Spleen (tissue), 11 donors: ENCODE measurements around the gene CYP1A1. TPM values are rescaled to one million over a fixed set of nuclear protein-coding genes. Genes with fewer than 3 reads are reported as not detected.

ENCODE experiments used
- DNase-seq: peaks from one replicate; pipeline ENCODE4 v3.0.0-alpha.2; 2020
- H3K27ac ChIP-seq, 8 donors: fragments of 200-600 bp; sonication (generic) in 7 of 8; 1 replicate in 4 of 8; 2 replicates in 4 of 8; pipeline versions ENCODE4 v1.5.0 to v1.8.0; 2016 to 2021; ENCODE audit warnings: inconsistent platforms in 4 of 8, mild to moderate bottlenecking in 4 of 8, moderate library complexity in 1 of 8
- H3K27me3 ChIP-seq, 7 donors: fragments of 200-600 bp; sonication (generic) in 6 of 7; replicated peaks in 1 of 7; 1 replicate in 4 of 7; 2 replicates in 3 of 7; pipeline versions ENCODE4 v1.5.0 to v1.8.0; 2016 to 2021; ENCODE audit warnings: inconsistent platforms in 3 of 7, mild to moderate bottlenecking in 1 of 7
- H3K36me3 ChIP-seq, 6 donors: fragments of 200-600 bp; sonication (generic) in 5 of 6; 1 replicate in 4 of 6; 2 replicates in 2 of 6; pipeline versions ENCODE4 v1.5.0 to v1.8.0; 2016 to 2021; ENCODE audit warnings: inconsistent platforms in 2 of 6
- H3K4me1 ChIP-seq, 6 donors: fragments of 200-600 bp; sonication (generic) in 5 of 6; 1 replicate in 3 of 6; 2 replicates in 3 of 6; pipeline versions ENCODE4 v1.5.0 to v1.8.0; 2016 to 2021; ENCODE audit warnings: inconsistent platforms in 3 of 6
- H3K4me3 ChIP-seq, 8 donors: fragments of 200-600 bp; sonication (generic) in 7 of 8; 1 replicate in 4 of 8; 2 replicates in 4 of 8; pipeline versions ENCODE4 v1.5.0 to v1.8.0; 2016 to 2021; ENCODE audit warnings: inconsistent platforms in 4 of 8, mild to moderate bottlenecking in 4 of 8, moderate library complexity in 2 of 8
- H3K9me3 ChIP-seq, 8 donors: fragments of 200-600 bp; sonication (generic) in 7 of 8; 1 replicate in 4 of 8; 2 replicates in 4 of 8; pipeline versions ENCODE4 v1.5.0 to v1.8.0; 2016 to 2021; ENCODE audit warnings: inconsistent platforms in 4 of 8
- CTCF ChIP-seq, 11 experiments: fragments of 200-600 bp in 7 of 11; fragments of 450-650 bp in 4 of 11; sonication (generic) in 4 of 11; IDR thresholded peaks in 8 of 11; conservative IDR thresholded peaks in 3 of 11; 1 replicate in 7 of 11; 2 replicates in 4 of 11; pipeline versions ENCODE4 v1.4.0 to v1.8.0; 2016 to 2021; ENCODE audit warnings: antibody characterized with exemption in 11 of 11, inconsistent platforms in 4 of 11, mild to moderate bottlenecking in 1 of 11
- POLR2A ChIP-seq, 3 donors: fragments of 450-650 bp; IDR thresholded peaks; one replicate each; pipeline ENCODE4 v1.5.1; 2017; ENCODE audit warnings: antibody characterized with exemption in 3 of 3, mild to moderate bottlenecking in 1 of 3
- POLR2AphosphoS5 ChIP-seq, 3 donors: sonication (generic); formaldehyde crosslinking; IDR thresholded peaks; one replicate each; pipeline ENCODE4 v1.5.1; 2017; ENCODE audit warnings: antibody characterized with exemption in 3 of 3
- WGBS, 5 donors: extraction: QIAGEN DNeasy Blood & Tissue Kit in 3 of 5; methylation state at CpG; one replicate each; pipeline versions ENCODE4 v1.1.5 to v1.1.7; 2013 to 2018; 5-methylcytosine and 5-hydroxymethylcytosine counted together
- intact Hi-C: fragments of 100-400 bp; cut with DNase I; formaldehyde crosslinking; loops from one replicate; pipeline ENCODE4 v1.15.0; 2023; ENCODE audit warnings: low total_unique reads
- polyA plus RNA-seq, 3 donors: library from polyadenylated mRNA; stranded (reverse); fragments of 200-250 nt; gene quantifications; one replicate each; pipeline ENCODE4 v1.2.1, GENCODE V29; 2013
- total RNA-seq, 7 donors: library from RNA; depleted of rRNA in 3 of 7; stranded (reverse); fragments of >200 nt in 3 of 7; fragmentation: NEBNext Ultra II Directional in 4 of 7; extraction: Animal tissue kit (Norgen Biotek cat#: 25700) in 4 of 7; gene quantifications; one replicate each; pipeline versions ENCODE4 v1.1.0 to v1.2.1, GENCODE V29; 2016 to 2021
- donor health status: healthy with polysubstance abuse.
- donor health status: DM: no; HTN: no; CAD: no; lungs with moderate emphysema.
- donor health status: DM: no; HTN: no; CAD: no.
- donor health status: Bipolar disorder and iron deficiency.
- donor health status: healthy.
- donor health status: DM: no; HTN: no; CAD: no.
- donor health status: DM: yes; HTN: yes; CAD: no.

CYP1A1 gene
- total and polyA plus RNA-seq, 10 donors, result 0.03 to 1.1 (median 0.05) TPM; not detected in 6

GRCh38 chr15:74769463-74770025 lies 44.2 kb upstream of the CYP1A1 start:
- H3K4me3 ChIP-seq, result no peak overlapping the region
- H3K27me3 ChIP-seq, result peaks cover 0 to 12% (median 0%) of the 10 kb centered on the region in 7 donors
- 63 to 84% (median 67%) methylated on average over 7 of the region's 7 CpGs for WGBS, 5 donors
- H3K27ac ChIP-seq, result no peak overlapping the region
- no peaks in the 10 kb centered on the region for H3K9me3 ChIP-seq
- intact Hi-C loops, result loop anchor here (2.0 to 10.0 kb wide), 5 partner anchors 33 to 435 kb away; partner anchors contain the start of gene C15orf39
- H3K36me3 ChIP-seq, result no peaks in the 10 kb centered on the region
- DNase-seq, result no peak
- H3K4me1 ChIP-seq, result peaks cover 21 to 52% (median 42%) of the 10 kb centered on the region in 6 donors
- no peak for TF ChIP-seq POLR2A (IDR thresholded peaks at IDR 0.05)
- TF ChIP-seq POLR2AphosphoS5 (IDR thresholded peaks at IDR 0.05), result no peak
- TF ChIP-seq CTCF (IDR thresholded peaks at IDR 0.05 in 8 of 11, conservative IDR thresholded peaks at IDR 0.05 in 3 of 11), result no peak

GRCh38 chr15:74768771-74769342 lies 43.5 kb upstream of the CYP1A1 start:
- peak; percentile 90 for DNase-seq
- WGBS, 5 donors, result 2 to 9% (median 4%) methylated on average over 9 of the region's 9 CpGs

GRCh38 chr15:74768099-74768770 lies 42.9 kb upstream of the CYP1A1 start:
- WGBS, 5 donors, result 35 to 43% (median 36%) methylated on average over 14 to 15 of the region's 15 CpGs
- no peaks in the 10 kb centered on the region for H3K36me3 ChIP-seq
- no peaks in the 10 kb centered on the region for H3K9me3 ChIP-seq
- intact Hi-C loops, result loop anchor here (2.0 to 5.0 kb wide), 3 partner anchors 34 to 396 kb away; no protein-coding TSS in a partner anchor
- DNase-seq, result no peak
- H3K4me1 ChIP-seq, result peaks cover 10 to 39% (median 29%) of the 10 kb centered on the region in 6 donors
- H3K4me3 ChIP-seq, result no peak overlapping the region
- TF ChIP-seq POLR2AphosphoS5 (IDR thresholded peaks at IDR 0.05), result no peak
- TF ChIP-seq CTCF (IDR thresholded peaks at IDR 0.05 in 8 of 11, conservative IDR thresholded peaks at IDR 0.05 in 3 of 11), result no peak
- TF ChIP-seq POLR2A (IDR thresholded peaks at IDR 0.05), result no peak
- H3K27ac ChIP-seq, result no peak overlapping the region
- H3K27me3 ChIP-seq, result peaks cover 0 to 15% (median 0%) of the 10 kb centered on the region in 7 donors

More at GRCh38 chr15:74768771-74769342, 43.5 kb upstream of the CYP1A1 start:
- H3K9me3 ChIP-seq, result no peaks in the 10 kb centered on the region
- no peak overlapping the region for H3K27ac ChIP-seq
- TF ChIP-seq CTCF (IDR thresholded peaks at IDR 0.05 in 8 of 11, conservative IDR thresholded peaks at IDR 0.05 in 3 of 11) (peak; percentile 74 to 90 (median 85)), POLR2AphosphoS5 (IDR thresholded peaks at IDR 0.05) (peak in 1 of 3 donors; percentile 14), POLR2A (IDR thresholded peaks at IDR 0.05) (no peak)
- H3K27me3 ChIP-seq, result peaks cover 0 to 12% (median 0%) of the 10 kb centered on the region in 7 donors
- H3K4me3 ChIP-seq, result no peak overlapping the region
- no peaks in the 10 kb centered on the region for H3K36me3 ChIP-seq
- intact Hi-C loops, result loop anchor here (2.0 to 5.0 kb wide), 3 partner anchors 33 to 397 kb away; no protein-coding TSS in a partner anchor
- H3K4me1 ChIP-seq, result peaks cover 16 to 45% (median 36%) of the 10 kb centered on the region in 6 donors
